ENCODE measurements around the gene DNAJC5G. TPM values are rescaled to one million over a fixed set of nuclear protein-coding genes. Genes with fewer than 3 reads are reported as not detected.

The DNAJC5G gene
- total RNA-seq, 1 experiment from 2014 or later: 0.37 TPM

DNA sequence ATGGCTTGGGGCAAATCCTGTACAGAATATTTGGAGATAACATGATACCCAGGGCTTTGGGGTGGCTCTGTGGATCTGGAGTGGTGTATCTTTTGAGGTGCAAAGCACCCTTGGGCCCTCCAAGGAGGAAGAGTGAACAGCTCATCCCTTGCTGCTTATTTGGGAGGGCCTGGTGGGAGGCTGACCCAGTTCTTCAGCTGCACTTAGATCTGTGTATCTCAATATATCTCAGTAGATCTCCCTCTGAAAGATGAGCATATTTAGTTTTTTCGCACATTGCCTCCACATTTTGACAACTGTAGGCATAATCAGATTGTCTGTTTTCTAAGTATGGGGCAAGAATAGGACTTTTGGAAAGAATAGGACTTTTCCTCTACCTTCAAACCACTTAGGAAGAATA is 9.8 kb downstream of the DNAJC5G start:
- H2BK12ac ChIP-seq (ENCODE audit: insufficient read length, low read depth, low read length): no peak overlapping the region
- no peaks in the 10 kb centered on the region for H3K9me3 Mint-ChIP-seq
- H3K27ac Mint-ChIP-seq: no peak overlapping the region
- no peak overlapping the region for H3K4me2 ChIP-seq (ENCODE audit: insufficient read depth, insufficient read length, low read length)
- peaks cover 6% of the 10 kb centered on the region for H3K23me2 ChIP-seq (ENCODE audit: insufficient read length, low read depth, low read length, poor library complexity, severe bottlenecking)
- H4K5ac ChIP-seq (ENCODE audit: insufficient read length, low read depth, low read length): no peak overlapping the region
- no peak overlapping the region for H2AFZ ChIP-seq (ENCODE audit: low read length)
- no peak overlapping the region for H3T11ph ChIP-seq (ENCODE audit: low read length)
- H2BK15ac ChIP-seq (ENCODE audit: low read depth, low read length): no peak overlapping the region
- H3K4me1 Mint-ChIP-seq: peaks cover 58 to 61% of the 10 kb centered on the region in 2 experiments
- H2BK120ac ChIP-seq (ENCODE audit: low read depth, low read length, poor library complexity, severe bottlenecking): no peak overlapping the region
- H3K79me2 ChIP-seq (ENCODE audit: insufficient read depth, low read length): no peaks in the 10 kb centered on the region
- H3K27me3 ChIP-seq (ENCODE audit: insufficient read depth, low read length): no peaks in the 10 kb centered on the region
- H3K4ac ChIP-seq (ENCODE audit: low read depth, low read length): no peak overlapping the region
- WGBS (ENCODE audit: extremely low coverage, insufficient read length, low lambda C conversion rate): no CpG with 5 or more reads among the region's 1 CpG
- H3K14ac ChIP-seq (ENCODE audit: insufficient read depth, low read length): no peak overlapping the region
- H3K9me3 ChIP-seq (ENCODE audit: control insufficient read depth, low read depth, low read length): no peaks in the 10 kb centered on the region
- H2AK5ac ChIP-seq (ENCODE audit: insufficient read length, low read length): no peak overlapping the region
- H3K4me1 ChIP-seq (ENCODE audit: insufficient read depth, low read length): peaks cover 13% of the 10 kb centered on the region; the same call in 1 of the 2 replicates
- H2BK5ac ChIP-seq (ENCODE audit: insufficient read length, low read length): no peak overlapping the region
- H3K27me3 Mint-ChIP-seq (ENCODE audit: low read depth): peaks cover 25% of the 10 kb centered on the region
- no peak overlapping the region for H2BK20ac ChIP-seq (ENCODE audit: low read depth, low read length, poor library complexity, severe bottlenecking)
- no peaks in the 10 kb centered on the region for H4K20me1 ChIP-seq (ENCODE audit: control insufficient read depth, insufficient read depth, insufficient read length)
- H3K56ac ChIP-seq (ENCODE audit: insufficient read length, low read depth, low read length): no peak overlapping the region
- H3K36me3 Mint-ChIP-seq (ENCODE audit: insufficient read depth in 1 of 3, low read depth in 3 of 3): no peaks in the 10 kb centered on the region
- no peak for DNase-seq
- H4K91ac ChIP-seq (ENCODE audit: insufficient read length, low read depth, low read length): no peak overlapping the region
- H3K23ac ChIP-seq (ENCODE audit: insufficient read length, low read depth, low read length): no peak overlapping the region
- no peak overlapping the region for H3K27ac ChIP-seq (ENCODE audit: insufficient read length, low read depth, low read length)
- no peaks in the 10 kb centered on the region for H3K79me1 ChIP-seq (ENCODE audit: insufficient read depth, low read depth, low read length, poor library complexity, severe bottlenecking)
- H3K9ac ChIP-seq (ENCODE audit: extremely low read depth, insufficient read length, low read length): no peak overlapping the region
- no peak overlapping the region for H3K18ac ChIP-seq (ENCODE audit: insufficient read length, low read depth, low read length)
- H4K8ac ChIP-seq (replicated peaks; ENCODE audit: insufficient read length, low read depth, low read length): no peak overlapping the region
- TF ChIP-seq, protein P1, sequence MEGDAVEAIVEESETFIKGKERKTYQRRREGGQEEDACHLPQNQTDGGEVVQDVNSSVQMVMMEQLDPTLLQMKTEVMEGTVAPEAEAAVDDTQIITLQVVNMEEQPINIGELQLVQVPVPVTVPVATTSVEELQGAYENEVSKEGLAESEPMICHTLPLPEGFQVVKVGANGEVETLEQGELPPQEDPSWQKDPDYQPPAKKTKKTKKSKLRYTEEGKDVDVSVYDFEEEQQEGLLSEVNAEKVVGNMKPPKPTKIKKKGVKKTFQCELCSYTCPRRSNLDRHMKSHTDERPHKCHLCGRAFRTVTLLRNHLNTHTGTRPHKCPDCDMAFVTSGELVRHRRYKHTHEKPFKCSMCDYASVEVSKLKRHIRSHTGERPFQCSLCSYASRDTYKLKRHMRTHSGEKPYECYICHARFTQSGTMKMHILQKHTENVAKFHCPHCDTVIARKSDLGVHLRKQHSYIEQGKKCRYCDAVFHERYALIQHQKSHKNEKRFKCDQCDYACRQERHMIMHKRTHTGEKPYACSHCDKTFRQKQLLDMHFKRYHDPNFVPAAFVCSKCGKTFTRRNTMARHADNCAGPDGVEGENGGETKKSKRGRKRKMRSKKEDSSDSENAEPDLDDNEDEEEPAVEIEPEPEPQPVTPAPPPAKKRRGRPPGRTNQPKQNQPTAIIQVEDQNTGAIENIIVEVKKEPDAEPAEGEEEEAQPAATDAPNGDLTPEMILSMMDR (conservative IDR thresholded peaks at IDR 0.05): no peak
- no peak overlapping the region for H3K4me3 Mint-ChIP-seq
